Stimulated activated CD8-positive, alpha-beta memory T cell treated with anti-CD3 and anti-CD28 coated beads, Interleukin-12 subunit alpha, Interleukin-12 subunit beta, amount 100 ng/mL, for 24 hours (primary cell): ENCODE data around the gene ACTL6A.
"Not testable (repeated sequence)": the region's sequence is repeated elsewhere in the genome, so short reads cannot be mapped to it uniquely, and the experiment has no call there.

Source experiments
- DNase-seq: peaks from one replicate; pipeline ENCODE4 v3.0.0-alpha.2; 2020; ENCODE audit errors: extremely low read depth

ACTL6A gene

GRCh38 chr3:179562591-179563270, at the start of gene ACTL6A:
ACTL6A (plus strand) TSS chr3:179562926; CDS start chr3:179563093, 167 bp downstream.
- DNase-seq, result peak; percentile 98

- DNase-seq, result no peak
These were observed 48.9 kb upstream of the ACTL6A start for GRCh38 chr3:179513862-179514261.

- not testable (repeated sequence) for DNase-seq
These were observed 46.1 kb upstream of the ACTL6A start for GRCh38 chr3:179516461-179517251.

GRCh38 chr3:179526482-179526881, 36.2 kb upstream of the ACTL6A start:
- DNase-seq, result no peak

GRCh38 chr3:179526989-179527391, 35.7 kb upstream of the ACTL6A start:
- DNase-seq, result no peak

- DNase-seq, result no peak
These were observed 34.0 kb upstream of the ACTL6A start for GRCh38 chr3:179528772-179529171.

- DNase-seq, result no peak
These were observed 31.1 kb upstream of the ACTL6A start for GRCh38 chr3:179531576-179531975.

- DNase-seq, result no peak
These were observed 29.5 kb upstream of the ACTL6A start for GRCh38 chr3:179533274-179533673.

- no peak for DNase-seq
These were observed 26.5 kb upstream of the ACTL6A start for GRCh38 chr3:179536256-179536655.

GRCh38 chr3:179541094-179541493, 21.6 kb upstream of the ACTL6A start:
- no peak for DNase-seq

GRCh38 chr3:179541596-179541995, 21.1 kb upstream of the ACTL6A start:
- no peak for DNase-seq

- DNase-seq, result no peak
These were observed 20.4 kb upstream of the ACTL6A start for GRCh38 chr3:179542375-179542774.

GRCh38 chr3:179544981-179545645, 17.6 kb upstream of the ACTL6A start:
- DNase-seq, result no peak

GRCh38 chr3:179546814-179547241, 15.9 kb upstream of the ACTL6A start:
- DNase-seq, result no peak

- no peak for DNase-seq
These were observed 11.2 kb upstream of the ACTL6A start for GRCh38 chr3:179551349-179552105.

- DNase-seq, result peak; percentile 1
These were observed 3.9 kb upstream of the ACTL6A start for GRCh38 chr3:179558742-179559364.

- no peak for DNase-seq
These were observed 1.9 kb upstream of the ACTL6A start for GRCh38 chr3:179560791-179561190.

GRCh38 chr3:179563271-179563783, 601 bp downstream of the ACTL6A start:
- DNase-seq, result peak; percentile 53

- DNase-seq, result no peak
These were observed 2.8 kb downstream of the ACTL6A start for GRCh38 chr3:179565496-179565895.

GRCh38 chr3:179580992-179581391, 18.3 kb downstream of the ACTL6A start:
- DNase-seq, result no peak

GRCh38 chr3:179589143-179589542, 26.4 kb downstream of the ACTL6A start:
- no peak for DNase-seq
